ENCODE data around the gene CDC42BPG.

CDC42BPG gene

GRCh38 chr11:64879244-64879900 is 34.9 kb upstream of the CDC42BPG start:
- no peak for DNase-seq

- peak; percentile 98 to 99 for DNase-seq
Observed at GRCh38 chr11:64878494-64879243, 34.2 kb upstream of the CDC42BPG start, which contains the start of gene EHD1. Gene EHD1 (minus strand): TSS chr11:64878621. CDS start chr11:64878464, 157 bp downstream.

GRCh38 chr11:64878223-64878493 is 33.7 kb upstream of the CDC42BPG start:
- DNase-seq = no peak

- no peak for DNase-seq
Observed at GRCh38 chr11:64877390-64878222, 33.2 kb upstream of the CDC42BPG start.

GRCh38 chr11:64876835-64877341 is 32.4 kb upstream of the CDC42BPG start:
- no peak for DNase-seq

- no peak for DNase-seq
Observed at GRCh38 chr11:64876229-64876750, 31.8 kb upstream of the CDC42BPG start.

- DNase-seq = no peak
Observed at GRCh38 chr11:64875369-64876228, 31.1 kb upstream of the CDC42BPG start.

GRCh38 chr11:64874308-64875240 is 30.1 kb upstream of the CDC42BPG start:
- no peak for DNase-seq

GRCh38 chr11:64872790-64873488 is 28.5 kb upstream of the CDC42BPG start:
- DNase-seq = no peak

- DNase-seq = no peak
Observed at GRCh38 chr11:64871492-64871891, 27.0 kb upstream of the CDC42BPG start.

GRCh38 chr11:64870893-64871466 is 26.5 kb upstream of the CDC42BPG start:
- no peak for DNase-seq

GRCh38 chr11:64870176-64870892 is 25.9 kb upstream of the CDC42BPG start:
- DNase-seq = no peak

- DNase-seq = no peak
Observed at GRCh38 chr11:64869571-64870175, 25.2 kb upstream of the CDC42BPG start.

- DNase-seq = peak; percentile 42 to 78
Observed at GRCh38 chr11:64868904-64869570, 24.6 kb upstream of the CDC42BPG start.

- DNase-seq = no peak
Observed at GRCh38 chr11:64867748-64868462, 23.5 kb upstream of the CDC42BPG start.

- no peak for DNase-seq
Observed at GRCh38 chr11:64866173-64866491, 21.7 kb upstream of the CDC42BPG start.

GRCh38 chr11:64865286-64866172 is 21.1 kb upstream of the CDC42BPG start:
- no peak for DNase-seq

Measured in NCI-H446 (cell line).